Duodenal mucosa (tissue), 2 donors: ENCODE results near the gene ANO3.

Source experiments
- H3K27ac ChIP-seq: one replicate; pipeline ENCODE4 v1.7.0; 2013; ENCODE audit warnings: low read depth, low read length
- H3K27me3 ChIP-seq, 2 donors: one replicate each; pipeline ENCODE4 v1.7.0; 2013; ENCODE audit warnings: low read length in 2 of 2, control low read depth in 1 of 2; ENCODE audit not compliant: insufficient read depth in 2 of 2, control insufficient read depth in 1 of 2
- H3K36me3 ChIP-seq, 2 donors: one replicate each; pipeline ENCODE4 v1.7.0; 2013; ENCODE audit warnings: low read length in 2 of 2, control low read depth in 1 of 2; ENCODE audit not compliant: insufficient read depth in 2 of 2, control insufficient read depth in 1 of 2
- H3K4me1 ChIP-seq, 2 donors: one replicate each; pipeline ENCODE4 v1.7.0; 2013; ENCODE audit warnings: low read length in 2 of 2, control low read depth in 1 of 2; ENCODE audit not compliant: insufficient read depth in 2 of 2, control insufficient read depth in 1 of 2
- H3K4me3 ChIP-seq, 2 donors: one replicate each; pipeline ENCODE4 v1.7.0; 2013; ENCODE audit warnings: low read length in 2 of 2, low read depth in 1 of 2
- H3K9ac ChIP-seq, 2 donors: one replicate each; pipeline ENCODE4 v1.7.0; 2013; ENCODE audit warnings: low read length in 2 of 2, low read depth in 1 of 2
- H3K9me3 ChIP-seq, 2 donors: one replicate each; pipeline ENCODE4 v1.7.0; 2013; ENCODE audit warnings: low read length in 2 of 2, control low read depth in 1 of 2; ENCODE audit not compliant: control insufficient read depth in 1 of 2

ANO3 gene

GRCh38 chr11:26554455-26554854 is 222.5 kb downstream of the ANO3 start:
- no peaks in the 10 kb centered on the region for H3K9me3 ChIP-seq
- H3K4me1 ChIP-seq: no peaks in the 10 kb centered on the region
- H3K36me3 ChIP-seq: no peaks in the 10 kb centered on the region
- H3K9ac ChIP-seq: no peak overlapping the region
- H3K27ac ChIP-seq: no peak overlapping the region
- no peak overlapping the region for H3K4me3 ChIP-seq
- H3K27me3 ChIP-seq: no peaks in the 10 kb centered on the region

GRCh38 chr11:26556582-26556981 is 224.7 kb downstream of the ANO3 start:
- no peaks in the 10 kb centered on the region for H3K9me3 ChIP-seq
- no peaks in the 10 kb centered on the region for H3K36me3 ChIP-seq
- H3K4me1 ChIP-seq: no peaks in the 10 kb centered on the region
- no peaks in the 10 kb centered on the region for H3K27me3 ChIP-seq
- no peak overlapping the region for H3K27ac ChIP-seq
- H3K9ac ChIP-seq: no peak overlapping the region
- H3K4me3 ChIP-seq: no peak overlapping the region

- Histone ChIP-seq H3K27me3 (no peaks in the 10 kb centered on the region), H3K9me3 (no peaks in the 10 kb centered on the region), H3K9ac (no peak overlapping the region), H3K4me3 (no peak overlapping the region), H3K4me1 (no peaks in the 10 kb centered on the region), H3K27ac (no peak overlapping the region), H3K36me3 (no peaks in the 10 kb centered on the region)
These were observed 225.7 kb downstream of the ANO3 start for GRCh38 chr11:26557666-26558065.

GRCh38 chr11:26558190-26558589 is 226.3 kb downstream of the ANO3 start:
- Histone ChIP-seq H3K36me3 (no peaks in the 10 kb centered on the region), H3K9ac (no peak overlapping the region), H3K9me3 (no peaks in the 10 kb centered on the region), H3K4me3 (no peak overlapping the region), H3K27me3 (no peaks in the 10 kb centered on the region), H3K4me1 (no peaks in the 10 kb centered on the region), H3K27ac (no peak overlapping the region)

- Histone ChIP-seq H3K9me3 (no peaks in the 10 kb centered on the region), H3K4me1 (no peaks in the 10 kb centered on the region), H3K9ac (no peak overlapping the region), H3K27ac (no peak overlapping the region), H3K27me3 (no peaks in the 10 kb centered on the region), H3K36me3 (no peaks in the 10 kb centered on the region), H3K4me3 (no peak overlapping the region)
These were observed 237.7 kb downstream of the ANO3 start for GRCh38 chr11:26569646-26570045.

GRCh38 chr11:26571861-26572654 is 240.1 kb downstream of the ANO3 start, which contains the start of gene MUC15:
TSS of gene MUC15 (minus strand) at chr11:26572263. CDS start at chr11:26567094, 5,169 bp downstream.
- no peak within 1 kb of the TSS for H3K4me3 ChIP-seq
- no peaks in the 10 kb centered on the region for H3K4me1 ChIP-seq
- no peaks in the 10 kb centered on the region for H3K9me3 ChIP-seq
- no peaks in the 10 kb centered on the region for H3K27me3 ChIP-seq
- no peaks in the 10 kb centered on the region for H3K36me3 ChIP-seq
- H3K9ac ChIP-seq: no peak within 1 kb of the TSS
- no peak within 1 kb of the TSS for H3K27ac ChIP-seq

- Histone ChIP-seq H3K36me3 (no peaks in the 10 kb centered on the region), H3K4me3 (no peak overlapping the region), H3K27me3 (no peaks in the 10 kb centered on the region), H3K4me1 (no peaks in the 10 kb centered on the region), H3K27ac (no peak overlapping the region), H3K9ac (no peak overlapping the region), H3K9me3 (no peaks in the 10 kb centered on the region)
These were observed 241.0 kb downstream of the ANO3 start for GRCh38 chr11:26572770-26573402.

- Histone ChIP-seq H3K9me3 (no peaks in the 10 kb centered on the region), H3K9ac (no peak overlapping the region), H3K4me1 (no peaks in the 10 kb centered on the region), H3K36me3 (no peaks in the 10 kb centered on the region), H3K4me3 (no peak overlapping the region), H3K27ac (no peak overlapping the region), H3K27me3 (no peaks in the 10 kb centered on the region)
These were observed 242.0 kb downstream of the ANO3 start for GRCh38 chr11:26573896-26574295.

GRCh38 chr11:26575946-26576345 is 244.0 kb downstream of the ANO3 start:
- Histone ChIP-seq H3K9me3 (no peaks in the 10 kb centered on the region), H3K4me3 (no peak overlapping the region), H3K9ac (no peak overlapping the region), H3K36me3 (no peaks in the 10 kb centered on the region), H3K27me3 (no peaks in the 10 kb centered on the region), H3K27ac (no peak overlapping the region), H3K4me1 (no peaks in the 10 kb centered on the region)

GRCh38 chr11:26578998-26579661 is 247.2 kb downstream of the ANO3 start:
- Histone ChIP-seq H3K4me3 (no peak overlapping the region), H3K27me3 (no peaks in the 10 kb centered on the region), H3K36me3 (no peaks in the 10 kb centered on the region), H3K27ac (no peak overlapping the region), H3K9ac (no peak overlapping the region), H3K4me1 (no peaks in the 10 kb centered on the region), H3K9me3 (no peaks in the 10 kb centered on the region)
